Endodermal cell (in vitro differentiated cells): ENCODE results near the gene BOK. TPM values are rescaled to one million over a fixed set of nuclear protein-coding genes. Genes with fewer than 3 reads are reported as not detected.
A peak's percentile ranks its signal among the peaks of the same experiment; 100 is the strongest.

Source experiments
- DNase-seq: peaks from one replicate; pipeline ENCODE4 v3.0.0-alpha.2; 2017
- H3K27ac ChIP-seq: 2 replicates; pipeline ENCODE4 v1.5.1; 2013; ENCODE audit warnings: mild to moderate bottlenecking, low read depth, low read length, moderate library complexity
- H3K27me3 ChIP-seq: 2 replicates; pipeline ENCODE4 v1.6.1; 2013; ENCODE audit warnings: mild to moderate bottlenecking, low read length, moderate library complexity; ENCODE audit not compliant: insufficient read depth, control insufficient read depth, poor library complexity, severe bottlenecking
- H3K36me3 ChIP-seq: 2 replicates; pipeline ENCODE4 v1.7.0; 2013; ENCODE audit warnings: mild to moderate bottlenecking, low read length, moderate library complexity; ENCODE audit not compliant: control insufficient read depth, insufficient read depth
- H3K4me1 ChIP-seq: one replicate; pipeline ENCODE4 v1.7.0; 2013; ENCODE audit warnings: low read length; ENCODE audit not compliant: control insufficient read depth, insufficient read depth
- H3K4me3 ChIP-seq: 2 replicates; pipeline ENCODE4 v1.5.1; 2013; ENCODE audit warnings: mild to moderate bottlenecking, low read length, moderate library complexity
- H3K9ac ChIP-seq: 2 replicates; pipeline ENCODE4 v1.6.1; 2013; ENCODE audit warnings: mild to moderate bottlenecking, low read length, moderate library complexity; ENCODE audit not compliant: poor library complexity, severe bottlenecking; ENCODE audit errors: extremely low read depth
- H3K9me3 ChIP-seq: 2 replicates; pipeline ENCODE4 v1.6.1; 2013; ENCODE audit warnings: mild to moderate bottlenecking, low read length, moderate library complexity; ENCODE audit not compliant: control insufficient read depth
- H3K27ac Mint-ChIP-seq: 2 replicates; pipeline ENCODE4 v1.8.0; 2020; ENCODE audit warnings: mixed read lengths
- H3K27me3 Mint-ChIP-seq: 2 replicates; pipeline ENCODE4 v1.8.0; 2021; ENCODE audit warnings: mild to moderate bottlenecking, mixed read lengths; ENCODE audit not compliant: insufficient read depth
- H3K36me3 Mint-ChIP-seq: 2 replicates; pipeline ENCODE4 v1.8.0; 2020; ENCODE audit warnings: low read depth, mixed read lengths
- H3K4me1 Mint-ChIP-seq: 2 replicates; pipeline ENCODE4 v1.8.0; 2020; ENCODE audit warnings: mixed read lengths
- H3K4me3 Mint-ChIP-seq: 2 replicates; pipeline ENCODE4 v1.8.0; 2020; ENCODE audit warnings: mild to moderate bottlenecking, moderate library complexity, mixed read lengths
- H3K9me3 Mint-ChIP-seq: 2 replicates; pipeline ENCODE4 v1.8.0; 2020; ENCODE audit warnings: mild to moderate bottlenecking, mixed read lengths
- WGBS, 2 experiments: methylation state at CpG; one replicate each; pipeline versions ENCODE4 v1.1.5 to v1.1.7; 2013; ENCODE audit warnings: missing lambda C conversion rate in 2 of 2, mixed read lengths in 1 of 2; ENCODE audit not compliant: insufficient coverage in 1 of 2, insufficient read length in 1 of 2; 5-methylcytosine and 5-hydroxymethylcytosine counted together
- total RNA-seq, 2 donors: library from RNA; stranded (reverse); fragmentation: NEBNext Ultra II Directional in 1 of 2; extraction: Animal tissue kit (Norgen Biotek cat#: 25700) in 1 of 2; gene quantifications; 2 replicates in 1 of 2; 3 replicates in 1 of 2; pipeline ENCODE4 v1.2.1, GENCODE V29; 2021
- TF ChIP-seq, protein P1 (sequence below): fragments of 200-600 bp; sonication (generic); conservative IDR thresholded peaks from 2 replicates; pipeline ENCODE4 v1.5.0; 2021; ENCODE audit warnings: antibody characterized with exemption, mild to moderate bottlenecking

Gene BOK
- total RNA-seq, 2 donors from 2014 or later: 23.4 to 24.5 TPM

DNA sequence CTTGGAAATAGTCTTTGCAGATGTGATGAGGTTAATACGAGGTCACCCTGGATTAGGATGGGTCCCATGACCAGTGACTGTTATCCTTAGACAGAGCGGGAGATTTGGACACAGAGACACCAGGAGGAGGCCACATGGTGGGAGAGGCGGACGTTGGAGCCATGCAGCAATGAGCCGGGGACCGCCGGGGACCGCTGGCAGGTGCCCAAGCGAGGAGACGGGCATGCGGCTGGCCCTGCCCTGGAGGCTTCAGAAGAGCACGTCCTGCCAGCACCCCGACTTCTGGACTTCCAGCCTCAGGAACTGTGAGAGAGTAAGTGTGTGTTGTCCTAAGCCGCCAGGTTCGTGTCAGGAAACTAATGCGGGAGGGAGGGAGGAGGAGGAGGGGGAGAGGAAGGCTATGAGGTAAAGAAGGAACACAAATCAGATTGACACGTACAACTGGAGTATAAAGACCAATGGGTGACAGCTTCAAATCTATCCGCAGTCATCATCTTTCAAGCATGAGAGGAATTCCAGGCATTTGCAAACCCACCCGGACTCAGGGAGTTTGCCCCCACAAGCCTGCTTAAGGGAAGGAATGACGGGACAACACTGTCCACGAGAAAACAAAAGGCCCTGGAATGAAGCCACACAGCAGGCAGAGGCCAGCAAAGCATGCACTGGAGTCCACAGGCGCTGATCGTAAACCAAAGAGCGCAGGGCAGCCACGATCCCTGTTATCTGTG, 11.6 kb upstream of the BOK start:
- Histone ChIP-seq H3K4me3 (no peak overlapping the region), H3K36me3 (no peaks in the 10 kb centered on the region), H3K27me3 (peaks cover 15% of the 10 kb centered on the region), H3K27ac (peak overlapping the region; percentile 71), H3K4me1 (peaks cover 8% of the 10 kb centered on the region), H3K9ac (no peak overlapping the region), H3K9me3 (no peaks in the 10 kb centered on the region)
- no peaks in the 10 kb centered on the region for H3K36me3 Mint-ChIP-seq
- peaks cover 5% of the 10 kb centered on the region for H3K4me1 Mint-ChIP-seq
- TF ChIP-seq, protein P1, sequence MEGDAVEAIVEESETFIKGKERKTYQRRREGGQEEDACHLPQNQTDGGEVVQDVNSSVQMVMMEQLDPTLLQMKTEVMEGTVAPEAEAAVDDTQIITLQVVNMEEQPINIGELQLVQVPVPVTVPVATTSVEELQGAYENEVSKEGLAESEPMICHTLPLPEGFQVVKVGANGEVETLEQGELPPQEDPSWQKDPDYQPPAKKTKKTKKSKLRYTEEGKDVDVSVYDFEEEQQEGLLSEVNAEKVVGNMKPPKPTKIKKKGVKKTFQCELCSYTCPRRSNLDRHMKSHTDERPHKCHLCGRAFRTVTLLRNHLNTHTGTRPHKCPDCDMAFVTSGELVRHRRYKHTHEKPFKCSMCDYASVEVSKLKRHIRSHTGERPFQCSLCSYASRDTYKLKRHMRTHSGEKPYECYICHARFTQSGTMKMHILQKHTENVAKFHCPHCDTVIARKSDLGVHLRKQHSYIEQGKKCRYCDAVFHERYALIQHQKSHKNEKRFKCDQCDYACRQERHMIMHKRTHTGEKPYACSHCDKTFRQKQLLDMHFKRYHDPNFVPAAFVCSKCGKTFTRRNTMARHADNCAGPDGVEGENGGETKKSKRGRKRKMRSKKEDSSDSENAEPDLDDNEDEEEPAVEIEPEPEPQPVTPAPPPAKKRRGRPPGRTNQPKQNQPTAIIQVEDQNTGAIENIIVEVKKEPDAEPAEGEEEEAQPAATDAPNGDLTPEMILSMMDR: no peak
- peak; percentile 69 for DNase-seq
- no peaks in the 10 kb centered on the region for H3K9me3 Mint-ChIP-seq
- 49 to 67% methylated on average over 16 to 25 of the region's 25 CpGs for WGBS, 2 experiments
- H3K27ac Mint-ChIP-seq: peak overlapping the region; percentile 9
- peaks cover 25% of the 10 kb centered on the region for H3K27me3 Mint-ChIP-seq
- H3K4me3 Mint-ChIP-seq: no peak overlapping the region

DNA sequence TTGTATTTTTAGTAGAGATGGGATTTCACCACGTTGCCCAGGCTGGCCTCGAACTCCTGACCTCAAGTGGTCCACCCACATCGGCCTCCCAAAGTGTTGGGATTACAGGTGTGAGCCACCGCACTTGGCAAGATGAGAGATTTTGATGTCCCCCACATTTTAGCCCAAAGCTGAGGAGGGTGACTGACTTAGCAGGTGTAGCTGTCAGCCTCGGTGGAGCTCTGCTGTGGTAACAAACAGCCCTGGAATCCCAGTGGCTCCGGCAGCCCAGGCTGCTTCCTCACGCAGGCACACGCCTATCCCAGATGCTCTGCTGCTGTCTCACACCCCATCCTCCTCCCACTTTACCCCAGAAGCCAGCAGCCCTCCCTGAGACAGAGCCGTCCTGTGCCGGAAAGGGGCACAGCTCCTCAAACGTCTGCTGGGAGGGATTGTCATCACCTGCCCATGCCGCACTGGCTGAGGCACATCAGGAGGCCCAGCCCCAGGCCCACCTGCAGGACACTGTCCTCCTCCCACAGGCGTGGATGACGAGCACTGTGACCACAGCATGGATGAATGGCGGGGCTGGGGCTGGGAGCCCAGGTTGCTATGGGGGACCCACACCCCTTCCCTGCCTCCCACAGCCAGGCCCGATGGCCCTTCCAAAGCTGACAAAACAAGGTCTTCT, 10.6 kb upstream of the BOK start:
- TF ChIP-seq, protein P1: no peak
- peak; percentile 36 for DNase-seq

DNA sequence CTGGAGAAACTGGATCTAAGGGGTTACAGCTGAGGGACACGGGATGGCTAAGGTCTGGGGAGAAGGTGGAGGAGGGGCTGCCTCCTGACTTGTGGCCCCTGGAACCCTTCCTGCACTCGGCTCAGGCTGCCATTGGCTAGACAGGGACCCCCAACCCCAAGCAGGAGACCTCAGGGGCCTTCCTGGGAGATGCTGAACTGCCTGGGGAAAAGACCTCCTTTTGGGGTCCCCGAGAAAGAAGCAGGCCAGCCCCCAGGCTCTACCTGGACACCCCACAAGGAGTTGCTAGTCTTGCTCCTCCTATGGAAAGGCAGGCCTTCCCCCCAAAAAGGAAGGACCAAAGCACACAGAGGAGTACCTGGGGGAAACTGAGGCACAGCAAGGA, 10.1 kb upstream of the BOK start:
- H3K27me3 ChIP-seq: no peaks in the 10 kb centered on the region
- WGBS, 2 experiments: 86 to 91% methylated on average over 2 to 3 of the region's 3 CpGs
- TF ChIP-seq, protein P1: no peak
- Mint-ChIP-seq H3K27ac (no peak overlapping the region), H3K4me3 (no peak overlapping the region), H3K9me3 (no peaks in the 10 kb centered on the region), H3K36me3 (no peaks in the 10 kb centered on the region), H3K4me1 (peaks cover 5% of the 10 kb centered on the region), H3K27me3 (peaks cover 13% of the 10 kb centered on the region)
- no peak overlapping the region for H3K4me3 ChIP-seq
- peaks cover 8% of the 10 kb centered on the region for H3K4me1 ChIP-seq
- H3K9me3 ChIP-seq: no peaks in the 10 kb centered on the region
- H3K36me3 ChIP-seq: no peaks in the 10 kb centered on the region
- no peak for DNase-seq
- no peak overlapping the region for H3K9ac ChIP-seq
- no peak overlapping the region for H3K27ac ChIP-seq

More for the DNA sequence above, 10.6 kb upstream of the BOK start:
- H3K4me3 ChIP-seq: no peak overlapping the region
- 91 to 97% methylated on average over 12 to 16 of the region's 16 CpGs for WGBS, 2 experiments
- no peaks in the 10 kb centered on the region for H3K36me3 Mint-ChIP-seq
- no peak overlapping the region for H3K4me3 Mint-ChIP-seq
- no peak overlapping the region for H3K9ac ChIP-seq
- H3K27me3 ChIP-seq: peaks cover 5% of the 10 kb centered on the region
- no peaks in the 10 kb centered on the region for H3K36me3 ChIP-seq
- no peaks in the 10 kb centered on the region for H3K9me3 Mint-ChIP-seq
- H3K27ac Mint-ChIP-seq: no peak overlapping the region
- H3K4me1 ChIP-seq: peaks cover 8% of the 10 kb centered on the region
- H3K9me3 ChIP-seq: no peaks in the 10 kb centered on the region
- H3K27me3 Mint-ChIP-seq: peaks cover 19% of the 10 kb centered on the region
- H3K4me1 Mint-ChIP-seq: peaks cover 5% of the 10 kb centered on the region
- H3K27ac ChIP-seq: no peak overlapping the region
